ENCODE measurements around the gene OSBP2. TPM values are rescaled to one million over a fixed set of nuclear protein-coding genes. Genes with fewer than 3 reads are reported as not detected.

Gene OSBP2
- total RNA-seq, 4 donors from 2014 or later, result 0.35 to 3.5 (median 1.8) TPM

DNA sequence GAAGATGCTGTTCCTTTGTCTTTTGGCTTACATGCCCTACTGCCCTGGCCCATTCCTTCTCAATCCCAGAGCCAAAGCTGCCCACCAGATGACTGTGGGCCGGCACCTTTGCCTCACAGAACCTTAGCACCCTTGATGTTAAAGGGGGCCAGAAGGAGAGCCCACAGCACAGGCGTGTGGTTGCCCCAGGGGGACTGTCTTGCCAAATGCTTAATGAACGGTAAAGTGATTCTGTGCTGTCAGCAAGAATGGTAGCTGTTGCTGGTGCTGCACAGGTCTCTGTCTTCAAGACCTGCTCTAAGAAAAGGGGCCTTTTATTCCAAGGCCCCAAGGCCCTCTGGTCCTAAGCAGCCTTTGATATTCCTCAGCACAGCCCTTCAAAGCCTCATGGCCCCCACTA lies 160.6 kb downstream of the OSBP2 start:
- TF ChIP-seq POLR2A (IDR thresholded peaks at IDR 0.05), result no peak
- H3K27ac ChIP-seq, result no peak overlapping the region
- ATAC-seq, result no peak
- WGBS, 2 donors (ENCODE audit: low coverage in 1 of 2), result no CpG with 5 or more reads among the region's 3 CpGs
- H3K4me1 ChIP-seq, result no peaks in the 10 kb centered on the region
- H3K27me3 ChIP-seq, result no peaks in the 10 kb centered on the region
- no peak overlapping the region for H3K4me3 ChIP-seq
- peaks cover 0 to 22% (median 0%) of the 10 kb centered on the region in 3 donors for H3K9me3 ChIP-seq
- no peaks in the 10 kb centered on the region for H3K36me3 ChIP-seq

DNA sequence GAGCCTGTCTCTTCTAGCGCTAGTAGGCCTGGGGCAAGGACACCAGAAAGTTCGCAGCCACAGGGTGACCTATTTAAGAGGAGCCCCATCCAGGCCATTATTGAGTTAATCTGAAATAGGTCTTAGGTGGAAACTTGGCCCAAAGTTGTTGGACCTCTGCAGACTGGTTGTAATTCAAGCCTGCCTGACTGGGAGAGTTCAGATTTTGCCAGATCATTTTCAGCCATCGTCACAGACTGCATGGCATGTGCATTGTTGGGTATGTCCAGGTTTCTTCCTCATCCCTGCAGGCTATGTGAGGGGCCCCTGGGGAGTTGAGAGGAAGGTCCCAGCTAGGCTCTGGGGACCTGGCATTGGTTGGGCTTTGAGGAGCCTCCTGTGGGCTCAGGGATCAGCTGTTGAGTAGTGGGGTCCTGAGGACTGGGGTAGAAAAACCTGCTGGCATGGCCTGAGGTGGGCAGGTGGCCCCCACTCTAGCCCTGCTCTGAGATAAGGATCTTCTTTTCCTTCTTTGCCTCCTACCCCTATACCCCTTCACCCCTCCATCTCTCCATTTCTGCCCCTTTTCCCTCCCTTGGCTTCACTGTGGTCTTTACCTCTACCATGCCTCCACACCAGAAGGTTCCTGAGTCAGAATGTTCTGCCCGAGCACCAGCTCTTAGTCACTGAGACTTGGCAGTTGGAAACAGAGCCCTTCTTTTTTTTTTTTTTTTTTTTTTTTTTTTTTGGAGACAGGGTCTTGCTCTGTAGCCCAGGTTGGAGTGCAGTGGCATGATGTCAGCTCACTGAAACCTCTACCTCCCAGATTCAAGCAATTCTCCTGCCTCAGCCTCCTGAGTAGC lies 161.2 kb downstream of the OSBP2 start:
- Histone ChIP-seq H3K27me3 (no peaks in the 10 kb centered on the region), H3K4me3 (no peak overlapping the region), H3K27ac (no peak overlapping the region), H3K4me1 (no peaks in the 10 kb centered on the region), H3K9me3 (peaks cover 0 to 16% (median 0%) of the 10 kb centered on the region in 3 donors), H3K36me3 (no peaks in the 10 kb centered on the region)
- no peak for ATAC-seq
- WGBS, 2 donors (ENCODE audit: low coverage in 1 of 2), result 57% methylated on average over 2 of the region's 4 CpGs; no CpG with 5 or more reads in 1 of the 2 donors
- TF ChIP-seq, protein P1, sequence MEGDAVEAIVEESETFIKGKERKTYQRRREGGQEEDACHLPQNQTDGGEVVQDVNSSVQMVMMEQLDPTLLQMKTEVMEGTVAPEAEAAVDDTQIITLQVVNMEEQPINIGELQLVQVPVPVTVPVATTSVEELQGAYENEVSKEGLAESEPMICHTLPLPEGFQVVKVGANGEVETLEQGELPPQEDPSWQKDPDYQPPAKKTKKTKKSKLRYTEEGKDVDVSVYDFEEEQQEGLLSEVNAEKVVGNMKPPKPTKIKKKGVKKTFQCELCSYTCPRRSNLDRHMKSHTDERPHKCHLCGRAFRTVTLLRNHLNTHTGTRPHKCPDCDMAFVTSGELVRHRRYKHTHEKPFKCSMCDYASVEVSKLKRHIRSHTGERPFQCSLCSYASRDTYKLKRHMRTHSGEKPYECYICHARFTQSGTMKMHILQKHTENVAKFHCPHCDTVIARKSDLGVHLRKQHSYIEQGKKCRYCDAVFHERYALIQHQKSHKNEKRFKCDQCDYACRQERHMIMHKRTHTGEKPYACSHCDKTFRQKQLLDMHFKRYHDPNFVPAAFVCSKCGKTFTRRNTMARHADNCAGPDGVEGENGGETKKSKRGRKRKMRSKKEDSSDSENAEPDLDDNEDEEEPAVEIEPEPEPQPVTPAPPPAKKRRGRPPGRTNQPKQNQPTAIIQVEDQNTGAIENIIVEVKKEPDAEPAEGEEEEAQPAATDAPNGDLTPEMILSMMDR (IDR thresholded peaks at IDR 0.05), result no peak
- TF ChIP-seq POLR2AphosphoS5 (IDR thresholded peaks at IDR 0.05) (no peak), POLR2A (IDR thresholded peaks at IDR 0.05) (no peak), EP300 (IDR thresholded peaks at IDR 0.05) (no peak)

DNA sequence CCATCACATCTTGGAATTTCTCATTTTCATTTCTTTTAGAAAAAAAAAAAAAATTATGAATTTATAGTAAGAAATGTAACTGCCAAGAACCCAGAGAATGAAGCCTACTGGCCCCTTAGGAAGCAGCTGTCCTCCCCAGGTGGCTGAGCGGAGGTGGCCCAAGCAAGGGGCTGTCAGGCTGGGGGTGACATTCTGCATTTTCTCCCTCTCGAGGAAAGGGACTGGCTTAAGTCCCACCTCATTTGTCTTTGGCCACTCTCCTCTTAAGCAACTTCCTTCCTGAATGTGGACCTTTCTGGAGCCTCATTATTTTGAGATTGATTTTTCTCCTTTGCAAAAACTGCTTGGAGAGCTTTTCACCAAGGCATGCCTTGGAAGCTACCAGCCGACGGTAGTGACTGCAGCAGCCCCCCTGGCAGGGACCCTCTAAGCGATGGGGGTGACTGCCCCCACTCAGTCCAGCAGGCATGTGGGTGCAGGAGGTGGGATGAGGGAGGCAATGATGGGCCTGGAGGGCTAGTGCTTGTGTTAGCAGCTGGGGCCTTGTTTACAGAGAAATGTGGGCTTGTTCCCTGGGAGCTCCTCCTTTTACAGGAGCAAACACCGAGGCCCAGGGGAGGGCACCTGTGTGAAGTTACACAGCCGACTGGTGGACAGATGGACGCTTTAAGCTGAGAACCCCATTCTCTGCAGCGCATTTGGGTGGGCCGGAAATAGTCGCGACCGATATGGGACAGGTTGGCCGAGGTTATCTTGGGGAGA lies 162.2 kb downstream of the OSBP2 start:
- Histone ChIP-seq H3K4me1 (no peaks in the 10 kb centered on the region), H3K27ac (no peak overlapping the region), H3K36me3 (no peaks in the 10 kb centered on the region), H3K9me3 (peaks cover 0 to 13% (median 0%) of the 10 kb centered on the region in 3 donors), H3K4me3 (no peak overlapping the region), H3K27me3 (peaks cover 4% of the 10 kb centered on the region)
- no peak for TF ChIP-seq POLR2AphosphoS5 (IDR thresholded peaks at IDR 0.05)
- TF ChIP-seq, protein P1 (IDR thresholded peaks at IDR 0.05), result no peak
- TF ChIP-seq EP300 (IDR thresholded peaks at IDR 0.05), result no peak
- no peak for TF ChIP-seq POLR2A (IDR thresholded peaks at IDR 0.05)
- WGBS, 2 donors (ENCODE audit: low coverage in 1 of 2), result 65 to 72% methylated on average over 8 to 9 of the region's 14 CpGs
- ATAC-seq, result no peak

DNA sequence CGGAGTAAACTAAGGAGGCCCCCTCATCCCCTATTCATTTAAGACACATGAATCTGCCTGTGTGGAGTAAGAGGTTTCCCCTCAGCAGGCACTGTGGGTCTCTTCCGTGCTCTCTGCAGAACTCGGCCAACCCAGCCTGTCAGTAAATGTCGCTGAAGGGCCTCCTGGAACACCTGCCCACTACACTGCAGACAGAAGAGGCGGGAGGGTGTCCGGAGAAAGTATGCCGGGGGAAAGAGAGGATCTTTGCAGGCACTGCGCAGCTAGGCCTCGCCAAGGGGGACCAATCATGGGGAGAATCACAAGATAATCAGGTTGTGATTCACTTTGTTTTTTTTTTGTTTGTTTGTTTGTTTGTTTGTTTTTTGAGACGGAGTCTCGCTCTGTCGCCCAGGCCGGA lies 163.1 kb downstream of the OSBP2 start:
- H3K4me1 ChIP-seq, result no peaks in the 10 kb centered on the region

More for the DNA sequence above, 163.1 kb downstream of the OSBP2 start:
- ATAC-seq, result no peak
- no peak overlapping the region for H3K4me3 ChIP-seq
- H3K36me3 ChIP-seq, result no peaks in the 10 kb centered on the region
- H3K27me3 ChIP-seq, result peaks cover 8% of the 10 kb centered on the region
- peaks cover 0 to 5% (median 0%) of the 10 kb centered on the region in 3 donors for H3K9me3 ChIP-seq
- 80 to 93% methylated on average over 2 to 3 of the region's 13 CpGs for WGBS, 2 donors (ENCODE audit: low coverage in 1 of 2)
- no peak overlapping the region for H3K27ac ChIP-seq
- TF ChIP-seq, protein P1 (IDR thresholded peaks at IDR 0.05), result no peak
- TF ChIP-seq EP300 (IDR thresholded peaks at IDR 0.05) (no peak), POLR2AphosphoS5 (IDR thresholded peaks at IDR 0.05) (no peak), POLR2A (IDR thresholded peaks at IDR 0.05) (no peak)
